Caki2 (cell line): ENCODE data around the gene DHX15. TPM values are rescaled to one million over a fixed set of nuclear protein-coding genes. Genes with fewer than 3 reads are reported as not detected.

Source experiments
- DNase-seq: peaks from one replicate; pipeline ENCODE4 v3.0.0-alpha.2; 2015; ENCODE audit warnings: low read depth
- in situ Hi-C: cut with HindIII; loops from 2 replicates; pipeline ENCODE4 v1.10.0; 2016; ENCODE audit warnings: low sequenced_read_pairs, low pct_unique_long_range_greater_than_20kb, mixed read lengths
- total RNA-seq: library from RNA; depleted of rRNA; stranded (reverse); fragments of >200 nt; shearing (Covaris generic); gene quantifications from 2 replicates; pipeline ENCODE4 v1.2.3, GENCODE V29; 2014; ENCODE audit warnings: low replicate concordance

DHX15 gene
- total RNA-seq, 1 experiment from 2014 or later = 159 TPM

- in situ Hi-C loops = no loop called here
- no peak for DNase-seq
Observed at GRCh38 chr4:24589448-24589847, 5.1 kb upstream of the DHX15 start.

GRCh38 chr4:24588216-24588954 lies 4.0 kb upstream of the DHX15 start:
- in situ Hi-C loops = no loop called here
- DNase-seq = no peak

- peak; percentile 69 for DNase-seq
- in situ Hi-C loops = no loop called here
Observed at GRCh38 chr4:24583451-24584210, 723 bp downstream of the DHX15 start.

GRCh38 chr4:24582235-24582832 lies 2.0 kb downstream of the DHX15 start:
- in situ Hi-C loops = no loop called here
- DNase-seq = no peak

- in situ Hi-C loops = no loop called here
- DNase-seq = no peak
Observed at GRCh38 chr4:24578364-24578763, 6.0 kb downstream of the DHX15 start.

- DNase-seq = no peak
- in situ Hi-C loops = no loop called here
Observed at GRCh38 chr4:24576276-24576675, 8.1 kb downstream of the DHX15 start.

- in situ Hi-C loops = no loop called here
- DNase-seq = peak; percentile 48
Observed at GRCh38 chr4:24574236-24574635, 10.1 kb downstream of the DHX15 start.

GRCh38 chr4:24573582-24573981 lies 10.8 kb downstream of the DHX15 start:
- no peak for DNase-seq
- in situ Hi-C loops = no loop called here

- in situ Hi-C loops = no loop called here
- DNase-seq = no peak
Observed at GRCh38 chr4:24570574-24571236, 13.6 kb downstream of the DHX15 start.

- in situ Hi-C loops = no loop called here
Observed at GRCh38 chr4:24570172-24570571, 14.2 kb downstream of the DHX15 start.

GRCh38 chr4:24569662-24570061 lies 14.7 kb downstream of the DHX15 start:
- no peak for DNase-seq

More at GRCh38 chr4:24570172-24570571, 14.2 kb downstream of the DHX15 start:
- no peak for DNase-seq

GRCh38 chr4:24568425-24568824 lies 15.9 kb downstream of the DHX15 start:
- in situ Hi-C loops = no loop called here

More at GRCh38 chr4:24569662-24570061, 14.7 kb downstream of the DHX15 start:
- in situ Hi-C loops = no loop called here

GRCh38 chr4:24565054-24565453 lies 19.3 kb downstream of the DHX15 start:
- in situ Hi-C loops = no loop called here
- no peak for DNase-seq

More at GRCh38 chr4:24568425-24568824, 15.9 kb downstream of the DHX15 start:
- no peak for DNase-seq

GRCh38 chr4:24564488-24564887 lies 19.9 kb downstream of the DHX15 start:
- no peak for DNase-seq
- in situ Hi-C loops = no loop called here

GRCh38 chr4:24561438-24562139 lies 22.8 kb downstream of the DHX15 start:
- in situ Hi-C loops = no loop called here

GRCh38 chr4:24560868-24561368 lies 23.4 kb downstream of the DHX15 start:
- in situ Hi-C loops = no loop called here
- DNase-seq = no peak

More at GRCh38 chr4:24561438-24562139, 22.8 kb downstream of the DHX15 start:
- no peak for DNase-seq

- in situ Hi-C loops = no loop called here
- no peak for DNase-seq
Observed at GRCh38 chr4:24559889-24560288, 24.5 kb downstream of the DHX15 start.
